B cell (primary cell): ENCODE measurements around the gene RABEP1. TPM values are rescaled to one million over a fixed set of nuclear protein-coding genes. Genes with fewer than 3 reads are reported as not detected.
A peak's percentile ranks its signal among the peaks of the same experiment; 100 is the strongest.

ENCODE experiments used
- ATAC-seq: fragments of 200-7000 bp; cut with Tn5 transposase; one replicate; pipeline ENCODE4 v1.10.0; 2021; ENCODE audit warnings: low read depth, mild to moderate bottlenecking, moderate number of reproducible peaks, moderate library complexity
- CTCF ChIA-PET: fragments of 350-600 bp; sonication (Branson Sonifier 250); formaldehyde crosslinking; loops from one replicate; lab custom pipeline; 2021; ENCODE audit warnings: antibody characterized with exemption, inconsistent platforms; lab: Charles Lee
- POLR2A ChIA-PET: fragments of 350-600 bp; sonication (Branson Sonifier 250); formaldehyde crosslinking; loops from one replicate; lab custom pipeline; 2021; ENCODE audit warnings: antibody characterized with exemption; lab: Charles Lee
- DNase-seq: peaks from one replicate; pipeline ENCODE4 v3.0.0; 2013
- H2AFZ ChIP-seq: 2 replicates; pipeline ENCODE4 v1.6.1; 2012; ENCODE audit warnings: mild to moderate bottlenecking, low read depth, low read length; ENCODE audit not compliant: insufficient read depth, poor library complexity, severe bottlenecking
- H3K27ac ChIP-seq, 2 donors: 1 replicate in 1 of 2; 2 replicates in 1 of 2; pipeline ENCODE4 v1.5.1; 2012 to 2013; ENCODE audit warnings: low read length in 2 of 2, mild to moderate bottlenecking in 2 of 2, moderate library complexity in 1 of 2
- H3K27me3 ChIP-seq, 4 experiments: fragments of 200-600 bp in 1 of 4; sonication (generic) in 1 of 4; replicated peaks in 1 of 4; 1 replicate in 2 of 4; 2 replicates in 2 of 4; pipeline versions ENCODE4 v1.6.1 to v1.7.0; 2013 to 2016; ENCODE audit warnings: low read length in 3 of 4, mild to moderate bottlenecking in 2 of 4, mixed read lengths in 1 of 4, moderate library complexity in 1 of 4; ENCODE audit not compliant: insufficient read depth in 4 of 4, control insufficient read depth in 3 of 4; ENCODE audit errors: control extremely low read depth in 1 of 4
- H3K36me3 ChIP-seq, 2 experiments: replicated peaks in 1 of 2; 1 replicate in 1 of 2; 2 replicates in 1 of 2; pipeline versions ENCODE4 v1.6.1 to v1.7.1; 2013; ENCODE audit warnings: low read length in 1 of 2; ENCODE audit not compliant: insufficient read depth in 2 of 2, control insufficient read depth in 1 of 2; ENCODE audit errors: control extremely low read depth in 1 of 2, extremely low read depth in 1 of 2
- H3K4me1 ChIP-seq, 2 donors: fragments of 200-600 bp in 1 of 2; sonication (generic) in 1 of 2; 1 replicate in 1 of 2; 2 replicates in 1 of 2; pipeline versions ENCODE4 v1.5.1 to v1.6.1; 2013 to 2017; ENCODE audit warnings: low read length in 2 of 2; ENCODE audit not compliant: control insufficient read depth in 2 of 2, insufficient read depth in 2 of 2
- H3K4me2 ChIP-seq: replicated peaks from 2 replicates; pipeline ENCODE3; 2012; ENCODE audit warnings: mild to moderate bottlenecking, low read depth, low read length; ENCODE audit not compliant: poor library complexity, severe bottlenecking
- H3K4me3 ChIP-seq, 5 experiments: fragments of 200-600 bp in 1 of 5; sonication (generic) in 1 of 5; 1 replicate in 3 of 5; 2 replicates in 2 of 5; pipeline versions ENCODE4 v1.5.1 to v1.7.0; 2011 to 2016; ENCODE audit warnings: low read length in 4 of 5, mild to moderate bottlenecking in 4 of 5, low read depth in 2 of 5, control low read depth in 1 of 5, moderate library complexity in 1 of 5; ENCODE audit not compliant: insufficient read depth in 1 of 5; ENCODE audit errors: control extremely low read depth in 1 of 5, extremely low read depth in 1 of 5
- H3K79me2 ChIP-seq: fragments of 200-600 bp; sonication (generic); one replicate; pipeline ENCODE4 v1.6.0; 2016; ENCODE audit warnings: low read length; ENCODE audit not compliant: control insufficient read depth, insufficient read depth
- H3K9ac ChIP-seq: fragments of 200-600 bp; sonication (generic); 2 replicates; pipeline ENCODE4 v1.6.1; 2017; ENCODE audit warnings: mild to moderate bottlenecking, low read length, moderate library complexity
- H3K9me3 ChIP-seq, 3 donors: one replicate each; pipeline versions ENCODE4 v1.6.1 to v1.7.1; 2013; ENCODE audit warnings: low read length in 2 of 3; ENCODE audit not compliant: control insufficient read depth in 2 of 3, insufficient read depth in 1 of 3; ENCODE audit errors: control extremely low read depth in 1 of 3
- H4K20me1 ChIP-seq: 2 replicates; pipeline ENCODE4 v1.6.0; 2012; ENCODE audit warnings: mild to moderate bottlenecking, low read length; ENCODE audit not compliant: insufficient read depth, control insufficient read depth, poor library complexity, severe bottlenecking
- H3K27ac Mint-ChIP-seq: one replicate; pipeline ENCODE4 v1.8.0; 2021; ENCODE audit warnings: mixed read lengths
- H3K27me3 Mint-ChIP-seq: one replicate; pipeline ENCODE4 v1.8.0; 2021; ENCODE audit warnings: mixed read lengths
- H3K4me1 Mint-ChIP-seq: one replicate; pipeline ENCODE4 v1.8.0; 2021; ENCODE audit warnings: mixed read lengths
- H3K4me3 Mint-ChIP-seq: one replicate; pipeline ENCODE4 v1.8.0; 2021; ENCODE audit warnings: mixed read lengths
- H3K9me3 Mint-ChIP-seq: one replicate; pipeline ENCODE4 v1.8.0; 2022; ENCODE audit warnings: mixed read lengths; ENCODE audit not compliant: insufficient read depth
- CTCF ChIP-seq: fragments of 200-600 bp; IDR thresholded peaks from one replicate; pipeline ENCODE4 v1.8.0; 2022; ENCODE audit warnings: antibody characterized with exemption, mild to moderate bottlenecking
- EZH2 ChIP-seq: IDR thresholded peaks from 2 replicates; pipeline ENCODE4 v1.6.1; 2012; ENCODE audit warnings: borderline replicate concordance, low read depth, mild to moderate bottlenecking, moderate library complexity, low read length; ENCODE audit not compliant: insufficient read depth, poor library complexity, severe bottlenecking
- WGBS: methylation state at CpG from one replicate; pipeline ENCODE4 v1.1.5; 2013; ENCODE audit warnings: missing lambda C conversion rate; ENCODE audit not compliant: insufficient coverage; 5-methylcytosine and 5-hydroxymethylcytosine counted together
- intact Hi-C: fragments of 100-400 bp; cut with micrococcal nuclease; formaldehyde crosslinking; loops from one replicate; pipeline ENCODE4 v1.10.0; 2022
- polyA plus RNA-seq: library from polyadenylated mRNA; depleted of rRNA; stranded (reverse); fragments of >200 nt; gene quantifications from 2 replicates; pipeline ENCODE4 v1.2.3, GENCODE V29; 2012
- total RNA-seq, 2 donors: library from RNA; stranded (reverse); fragments of 120-200 nt in 1 of 2; gene quantifications; 1 replicate in 1 of 2; 2 replicates in 1 of 2; pipeline versions ENCODE4 v1.2.3 to v1.2.4, GENCODE V29; 2013 to 2022

The RABEP1 gene
- total and polyA plus RNA-seq, 2 donors (not counting 1 experiment from before 2014, with no cell fraction given): 24.2 to 86.1 TPM

GRCh38 chr17:5408186-5408585, 126.1 kb downstream of the RABEP1 start:
- TF ChIP-seq CTCF (no peak), EZH2 (no peak)
- no peak overlapping the region for H2AFZ ChIP-seq
- no peaks in the 10 kb centered on the region for H3K9me3 Mint-ChIP-seq
- H3K4me1 Mint-ChIP-seq: peaks cover 28% of the 10 kb centered on the region
- H3K27me3 ChIP-seq: no peaks in the 10 kb centered on the region
- H3K9me3 ChIP-seq: no peaks in the 10 kb centered on the region
- ChIA-PET CTCF (no interaction called here), POLR2A (interaction anchor here (0.6 kb wide), 1 partner anchor 324 kb away, joined by 7 read pairs; no protein-coding TSS in a partner anchor)
- H3K4me1 ChIP-seq: peaks cover 0 to 3% of the 10 kb centered on the region in 2 donors
- no peak overlapping the region for H3K4me3 ChIP-seq
- DNase-seq (no peak), ATAC-seq (no peak)
- H4K20me1 ChIP-seq: peaks cover 82% of the 10 kb centered on the region
- peaks cover 94% of the 10 kb centered on the region for H3K79me2 ChIP-seq
- WGBS: no CpG with 5 or more reads among the region's 5 CpGs
- H3K4me3 Mint-ChIP-seq: no peak overlapping the region
- H3K9ac ChIP-seq: no peak overlapping the region
- intact Hi-C loops: no loop called here
- no peak overlapping the region for H3K27ac ChIP-seq
- peaks cover 46 to 94% of the 10 kb centered on the region in 2 experiments for H3K36me3 ChIP-seq
- no peak overlapping the region for H3K27ac Mint-ChIP-seq
- no peaks in the 10 kb centered on the region for H3K27me3 Mint-ChIP-seq
- no peak overlapping the region for H3K4me2 ChIP-seq

- Histone ChIP-seq H3K9me3 (no peaks in the 10 kb centered on the region), H3K79me2 (peaks cover 96% of the 10 kb centered on the region), H3K27me3 (no peaks in the 10 kb centered on the region), H3K9ac (no peak overlapping the region), H3K4me3 (no peak overlapping the region), H2AFZ (no peak overlapping the region), H3K4me2 (no peak overlapping the region), H3K27ac (peak overlapping the region in 1 of 2 donors; percentile 32), H3K36me3 (peaks cover 43 to 94% of the 10 kb centered on the region in 2 experiments), H4K20me1 (peaks cover 88% of the 10 kb centered on the region), H3K4me1 (peaks cover 0 to 3% of the 10 kb centered on the region in 2 donors)
- H3K27ac Mint-ChIP-seq: no peak overlapping the region
- no peaks in the 10 kb centered on the region for H3K27me3 Mint-ChIP-seq
- H3K4me3 Mint-ChIP-seq: no peak overlapping the region
- no peak for ATAC-seq
- 83% methylated on average over 7 of the region's 7 CpGs for WGBS
- ChIA-PET POLR2A (no interaction called here), CTCF (interaction anchor here (0.6 to 0.8 kb wide), 2 partner anchors 185 to 213 kb away, joined by 3 to 4 read pairs; no protein-coding TSS in a partner anchor)
- no peaks in the 10 kb centered on the region for H3K9me3 Mint-ChIP-seq
- TF ChIP-seq EZH2 (no peak), CTCF (no peak)
- intact Hi-C loops: loop anchor here (10.0 kb wide), 2 partner anchors 46 to 296 kb away; partner anchors contain the start of genes USP6 and ZNF232
- no peak for DNase-seq
- H3K4me1 Mint-ChIP-seq: peaks cover 36% of the 10 kb centered on the region
Measured at GRCh38 chr17:5410594-5411272, 128.6 kb downstream of the RABEP1 start.
